HepG2 (cell line): ENCODE data around the gene LUZP1. TPM values are rescaled to one million over a fixed set of nuclear protein-coding genes. Genes with fewer than 3 reads are reported as not detected.

Source experiments
- ATAC-seq: fragments of 200-7000 bp; cut with Tn5 transposase; 3 replicates; pipeline ENCODE4 v1.9.1; 2020; ENCODE audit warnings: mild to moderate bottlenecking, moderate library complexity
- BruUV-seq: library from RNA; stranded (reverse); fragments of 400-500 nt; replicated peaks from 2 replicates; lab custom pipeline; 2021; lab: Mats Ljungman, UMichigan
- CTCF ChIA-PET: fragments of 300-600 bp; formaldehyde crosslinking; extraction: SDS; loops from one replicate; lab custom pipeline; 2021; ENCODE audit warnings: low total read pairs, inconsistent platforms, low intra/inter-chr PET ratio; lab: Yijun Ruan, JAX
- POLR2A ChIA-PET: fragments of 350-600 bp; sonication (Branson Sonifier 250); formaldehyde crosslinking; loops from one replicate; lab custom pipeline; 2020; ENCODE audit warnings: antibody characterized with exemption, inconsistent platforms; lab: Yijun Ruan, JAX
- DNase-seq: peaks from one replicate; pipeline ENCODE4 v3.0.0-alpha.2; 2015; ENCODE audit warnings: low spot score
- FAIRE-seq: peaks from 3 replicates; lab custom pipeline; 2011; peaks lifted over from hg19 to GRCh38; lab: Jason Lieb, UNC
- H2AFZ ChIP-seq: one replicate; pipeline ENCODE4 v1.6.1; 2011; ENCODE audit warnings: low read length, inconsistent platforms
- H3K27ac ChIP-seq: fragments of 300-600 bp; 3 replicates; pipeline ENCODE4 v1.8.0; 2011; ENCODE audit warnings: mixed run types, mild to moderate bottlenecking, mixed read lengths, low read length, inconsistent platforms; ENCODE audit not compliant: insufficient read depth; ENCODE audit errors: extremely low read length
- H3K27me3 ChIP-seq, 2 experiments: fragments of 200-600 bp in 1 of 2; 2 replicates in 1 of 2; 3 replicates in 1 of 2; pipeline versions ENCODE4 v1.6.0 to v1.8.0; 2011; ENCODE audit warnings: low read length in 2 of 2, mild to moderate bottlenecking in 2 of 2, moderate library complexity in 2 of 2, inconsistent platforms in 1 of 2; ENCODE audit not compliant: insufficient read depth in 2 of 2, control insufficient read depth in 1 of 2
- H3K36me3 ChIP-seq, 2 experiments: fragments of 200-600 bp in 1 of 2; replicated peaks in 1 of 2; 2 replicates in 1 of 2; 3 replicates in 1 of 2; pipeline versions ENCODE4 v1.5.1 to v1.8.0; 2011; ENCODE audit warnings: low read length in 2 of 2, inconsistent platforms in 1 of 2; ENCODE audit not compliant: insufficient read depth in 2 of 2, control insufficient read depth in 1 of 2
- H3K4me1 ChIP-seq: 2 replicates; pipeline ENCODE4 v1.5.1; 2012; ENCODE audit warnings: low read length, inconsistent platforms; ENCODE audit not compliant: insufficient read depth
- H3K4me2 ChIP-seq: 2 replicates; pipeline ENCODE4 v1.6.0; 2011; ENCODE audit warnings: low read depth, low read length, inconsistent platforms
- H3K4me3 ChIP-seq, 3 experiments: fragments of 200-600 bp in 1 of 3; sonication (generic), shearing (Covaris generic) in 1 of 3; replicated peaks in 1 of 3; 2 replicates each; pipeline ENCODE4 v1.5.1; 2011 to 2016; ENCODE audit warnings: low read length in 3 of 3, inconsistent platforms in 2 of 3, low read depth in 2 of 3, mild to moderate bottlenecking in 2 of 3, control low read depth in 1 of 3, mixed read lengths in 1 of 3; ENCODE audit not compliant: insufficient read depth in 1 of 3
- H3K79me2 ChIP-seq: one replicate; pipeline ENCODE4 v1.6.1; 2011; ENCODE audit warnings: low read length, inconsistent platforms; ENCODE audit not compliant: insufficient read depth
- H3K9ac ChIP-seq: 2 replicates; pipeline ENCODE4 v1.6.0; 2011; ENCODE audit warnings: mild to moderate bottlenecking, low read depth, low read length, inconsistent platforms; ENCODE audit not compliant: insufficient read depth
- H3K9me3 ChIP-seq: 2 replicates; pipeline ENCODE4 v1.5.1; 2012; ENCODE audit warnings: mild to moderate bottlenecking, low read length
- H4K20me1 ChIP-seq: 2 replicates; pipeline ENCODE4 v1.6.0; 2011; ENCODE audit warnings: inconsistent platforms, mild to moderate bottlenecking, low read length, moderate library complexity; ENCODE audit not compliant: insufficient read depth
- AKAP8 ChIP-seq: sonication (generic); formaldehyde crosslinking; IDR thresholded peaks from 2 replicates; pipeline ENCODE4 v1.5.1; 2020; ENCODE audit warnings: mild to moderate bottlenecking, missing genetic modification reagents
- CREB1 ChIP-seq, 2 experiments: fragments of 450-650 bp in 1 of 2; IDR thresholded peaks; 2 replicates each; pipeline ENCODE4 v1.6.1; 2016 to 2017; ENCODE audit warnings: control low read depth in 1 of 2, mild to moderate bottlenecking in 1 of 2, missing compliant biosample characterization in 1 of 2, missing genetic modification characterization in 1 of 2
- ELF4 ChIP-seq: sonication (generic); formaldehyde crosslinking; IDR thresholded peaks from 2 replicates; pipeline ENCODE4 v1.5.0; 2020; ENCODE audit warnings: missing genetic modification reagents, mild to moderate bottlenecking, moderate library complexity, borderline replicate concordance
- GFI1 ChIP-seq: sonication (generic); formaldehyde crosslinking; IDR thresholded peaks from 2 replicates; pipeline ENCODE4 v1.5.0; 2020; ENCODE audit warnings: missing genetic modification reagents, mild to moderate bottlenecking, borderline replicate concordance
- ZNF101 ChIP-seq: sonication (generic); formaldehyde crosslinking; IDR thresholded peaks from 2 replicates; pipeline ENCODE4 v1.4.0; 2020; ENCODE audit warnings: mild to moderate bottlenecking, low read depth, missing genetic modification reagents, borderline replicate concordance
- ZNF292 ChIP-seq: sonication (generic); formaldehyde crosslinking; IDR thresholded peaks from 2 replicates; pipeline ENCODE4 v1.8.1; 2022; ENCODE audit warnings: mild to moderate bottlenecking, low read depth, missing genetic modification reagents, borderline replicate concordance
- ZNF549 ChIP-seq: sonication (generic); formaldehyde crosslinking; IDR thresholded peaks from 2 replicates; pipeline ENCODE4 v1.5.0; 2020; ENCODE audit warnings: missing genetic modification reagents
- ZNF850 ChIP-seq: sonication (generic); formaldehyde crosslinking; conservative IDR thresholded peaks from 2 replicates; pipeline ENCODE4 v1.9.0; 2021; ENCODE audit warnings: mild to moderate bottlenecking, missing genetic modification reagents
- WGBS: methylation state at CpG from one replicate; pipeline ENCODE4 v1.1.6; 2017; ENCODE audit warnings: low lambda C conversion rate; 5-methylcytosine and 5-hydroxymethylcytosine counted together
- in situ Hi-C: cut with HindIII; loops from 2 replicates; pipeline ENCODE4 v1.10.0; 2017; ENCODE audit warnings: low pct_unique_long_range_greater_than_20kb; ENCODE audit not compliant: extremely low pct_ligation_motif_present
- intact Hi-C: fragments of 100-400 bp; cut with micrococcal nuclease; formaldehyde crosslinking; loops from one replicate; pipeline ENCODE4 v1.10.0; 2022; ENCODE audit not compliant: unreplicated experiment
- polyA plus RNA-seq, 8 experiments: library from polyadenylated mRNA; depleted of rRNA in 3 of 8; stranded (reverse) in 7 of 8; unstranded in 1 of 8; fragments of >200 nt; fragmentation: Illumina TruSeq in 4 of 8; extraction: Trizol in 4 of 8; gene quantifications; 2 replicates each; pipeline versions ENCODE4 v1.2.1 to v1.2.3, GENCODE V29; 2011 to 2016; ENCODE audit warnings: low read depth in 4 of 8, missing spikeins in 1 of 8, mixed read lengths in 1 of 8; ENCODE audit not compliant: insufficient read depth in 1 of 8
- total RNA-seq, 5 experiments: library from RNA; depleted of rRNA; stranded (reverse); fragments of >200 nt; fragmentation: Illumina TruSeq; extraction: Trizol; gene quantifications; 2 replicates each; pipeline ENCODE4 v1.2.3, GENCODE V29; 2016; ENCODE audit warnings: low read depth in 1 of 5
- TF ChIP-seq, protein P1 (sequence below): sonication (generic); formaldehyde crosslinking; IDR thresholded peaks from 2 replicates; pipeline ENCODE4 v1.5.0; 2020; ENCODE audit warnings: mild to moderate bottlenecking, missing genetic modification reagents
- TF ChIP-seq, protein P2 (sequence below): sonication (generic); formaldehyde crosslinking; IDR thresholded peaks from 2 replicates; pipeline ENCODE4 v1.4.0; 2020; ENCODE audit warnings: mild to moderate bottlenecking, missing genetic modification reagents
- TF ChIP-seq, protein P3 (sequence below): sonication (generic); formaldehyde crosslinking; IDR thresholded peaks from 2 replicates; pipeline ENCODE4 v1.4.0; 2020; ENCODE audit warnings: missing genetic modification reagents, mild to moderate bottlenecking, borderline replicate concordance

Gene LUZP1
- total and polyA plus RNA-seq, 2 of the 13 experiments (the other 11 are each of a cell fraction or from before 2014, with no cell fraction given), result 6.9 to 12.7 TPM

DNA sequence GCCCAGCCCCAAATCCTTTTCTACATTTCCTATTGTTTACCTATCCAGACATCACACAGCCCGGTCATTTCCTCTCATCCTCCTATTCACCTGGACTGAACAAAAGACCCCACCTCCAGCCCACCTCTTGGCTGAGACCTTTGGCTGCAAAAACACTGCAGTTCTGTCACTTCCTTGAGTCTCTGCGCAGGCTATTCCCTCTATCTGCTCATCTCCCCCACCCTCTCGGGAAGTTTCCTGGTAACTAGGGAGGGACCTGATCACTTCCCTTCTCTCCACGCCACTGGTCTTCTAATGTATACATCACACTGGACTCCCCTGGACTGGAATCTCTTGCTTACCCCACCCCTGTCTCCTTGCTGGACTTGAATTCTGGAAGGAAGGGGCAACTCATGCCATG lies 43.3 kb upstream of the LUZP1 start:
- in situ Hi-C loops, result no loop called here
- H3K36me3 ChIP-seq, result no peaks in the 10 kb centered on the region
- no peaks in the 10 kb centered on the region for H3K9me3 ChIP-seq
- H4K20me1 ChIP-seq, result no peaks in the 10 kb centered on the region
- H3K27ac ChIP-seq, result no peak overlapping the region
- DNase-seq, result no peak
- H3K4me3 ChIP-seq, result no peak overlapping the region
- POLR2A ChIA-PET, result no interaction called here
- no peak for ATAC-seq
- no peak overlapping the region for H2AFZ ChIP-seq
- H3K79me2 ChIP-seq, result no peaks in the 10 kb centered on the region
- H3K9ac ChIP-seq, result no peak overlapping the region
- TF ChIP-seq CREB1 (IDR thresholded peaks at IDR 0.05) (no peak), CREB1 (CRISPR knock-in tag; IDR thresholded peaks at IDR 0.05) (no peak), ZNF101 (CRISPR knock-in tag) (no peak), ZNF850 (no peak), GFI1 (CRISPR knock-in tag) (no peak), ELF4 (no peak), ZNF292 (CRISPR knock-in tag) (no peak), ZNF549 (CRISPR knock-in tag) (no peak), AKAP8 (CRISPR knock-in tag) (no peak)
- TF ChIP-seq, protein P1, sequence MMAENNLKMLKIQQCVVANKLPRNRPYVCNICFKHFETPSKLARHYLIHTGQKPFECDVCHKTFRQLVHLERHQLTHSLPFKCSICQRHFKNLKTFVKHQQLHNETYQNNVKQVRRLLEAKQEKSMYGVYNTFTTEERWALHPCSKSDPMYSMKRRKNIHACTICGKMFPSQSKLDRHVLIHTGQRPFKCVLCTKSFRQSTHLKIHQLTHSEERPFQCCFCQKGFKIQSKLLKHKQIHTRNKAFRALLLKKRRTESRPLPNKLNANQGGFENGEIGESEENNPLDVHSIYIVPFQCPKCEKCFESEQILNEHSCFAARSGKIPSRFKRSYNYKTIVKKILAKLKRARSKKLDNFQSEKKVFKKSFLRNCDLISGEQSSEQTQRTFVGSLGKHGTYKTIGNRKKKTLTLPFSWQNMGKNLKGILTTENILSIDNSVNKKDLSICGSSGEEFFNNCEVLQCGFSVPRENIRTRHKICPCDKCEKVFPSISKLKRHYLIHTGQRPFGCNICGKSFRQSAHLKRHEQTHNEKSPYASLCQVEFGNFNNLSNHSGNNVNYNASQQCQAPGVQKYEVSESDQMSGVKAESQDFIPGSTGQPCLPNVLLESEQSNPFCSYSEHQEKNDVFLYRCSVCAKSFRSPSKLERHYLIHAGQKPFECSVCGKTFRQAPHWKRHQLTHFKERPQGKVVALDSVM (CRISPR knock-in tag), result no peak
- TF ChIP-seq, protein P2, sequence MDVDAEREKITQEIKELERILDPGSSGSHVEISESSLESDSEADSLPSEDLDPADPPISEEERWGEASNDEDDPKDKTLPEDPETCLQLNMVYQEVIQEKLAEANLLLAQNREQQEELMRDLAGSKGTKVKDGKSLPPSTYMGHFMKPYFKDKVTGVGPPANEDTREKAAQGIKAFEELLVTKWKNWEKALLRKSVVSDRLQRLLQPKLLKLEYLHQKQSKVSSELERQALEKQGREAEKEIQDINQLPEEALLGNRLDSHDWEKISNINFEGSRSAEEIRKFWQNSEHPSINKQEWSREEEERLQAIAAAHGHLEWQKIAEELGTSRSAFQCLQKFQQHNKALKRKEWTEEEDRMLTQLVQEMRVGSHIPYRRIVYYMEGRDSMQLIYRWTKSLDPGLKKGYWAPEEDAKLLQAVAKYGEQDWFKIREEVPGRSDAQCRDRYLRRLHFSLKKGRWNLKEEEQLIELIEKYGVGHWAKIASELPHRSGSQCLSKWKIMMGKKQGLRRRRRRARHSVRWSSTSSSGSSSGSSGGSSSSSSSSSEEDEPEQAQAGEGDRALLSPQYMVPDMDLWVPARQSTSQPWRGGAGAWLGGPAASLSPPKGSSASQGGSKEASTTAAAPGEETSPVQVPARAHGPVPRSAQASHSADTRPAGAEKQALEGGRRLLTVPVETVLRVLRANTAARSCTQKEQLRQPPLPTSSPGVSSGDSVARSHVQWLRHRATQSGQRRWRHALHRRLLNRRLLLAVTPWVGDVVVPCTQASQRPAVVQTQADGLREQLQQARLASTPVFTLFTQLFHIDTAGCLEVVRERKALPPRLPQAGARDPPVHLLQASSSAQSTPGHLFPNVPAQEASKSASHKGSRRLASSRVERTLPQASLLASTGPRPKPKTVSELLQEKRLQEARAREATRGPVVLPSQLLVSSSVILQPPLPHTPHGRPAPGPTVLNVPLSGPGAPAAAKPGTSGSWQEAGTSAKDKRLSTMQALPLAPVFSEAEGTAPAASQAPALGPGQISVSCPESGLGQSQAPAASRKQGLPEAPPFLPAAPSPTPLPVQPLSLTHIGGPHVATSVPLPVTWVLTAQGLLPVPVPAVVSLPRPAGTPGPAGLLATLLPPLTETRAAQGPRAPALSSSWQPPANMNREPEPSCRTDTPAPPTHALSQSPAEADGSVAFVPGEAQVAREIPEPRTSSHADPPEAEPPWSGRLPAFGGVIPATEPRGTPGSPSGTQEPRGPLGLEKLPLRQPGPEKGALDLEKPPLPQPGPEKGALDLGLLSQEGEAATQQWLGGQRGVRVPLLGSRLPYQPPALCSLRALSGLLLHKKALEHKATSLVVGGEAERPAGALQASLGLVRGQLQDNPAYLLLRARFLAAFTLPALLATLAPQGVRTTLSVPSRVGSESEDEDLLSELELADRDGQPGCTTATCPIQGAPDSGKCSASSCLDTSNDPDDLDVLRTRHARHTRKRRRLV (CRISPR knock-in tag), result no peak
- TF ChIP-seq, protein P3, sequence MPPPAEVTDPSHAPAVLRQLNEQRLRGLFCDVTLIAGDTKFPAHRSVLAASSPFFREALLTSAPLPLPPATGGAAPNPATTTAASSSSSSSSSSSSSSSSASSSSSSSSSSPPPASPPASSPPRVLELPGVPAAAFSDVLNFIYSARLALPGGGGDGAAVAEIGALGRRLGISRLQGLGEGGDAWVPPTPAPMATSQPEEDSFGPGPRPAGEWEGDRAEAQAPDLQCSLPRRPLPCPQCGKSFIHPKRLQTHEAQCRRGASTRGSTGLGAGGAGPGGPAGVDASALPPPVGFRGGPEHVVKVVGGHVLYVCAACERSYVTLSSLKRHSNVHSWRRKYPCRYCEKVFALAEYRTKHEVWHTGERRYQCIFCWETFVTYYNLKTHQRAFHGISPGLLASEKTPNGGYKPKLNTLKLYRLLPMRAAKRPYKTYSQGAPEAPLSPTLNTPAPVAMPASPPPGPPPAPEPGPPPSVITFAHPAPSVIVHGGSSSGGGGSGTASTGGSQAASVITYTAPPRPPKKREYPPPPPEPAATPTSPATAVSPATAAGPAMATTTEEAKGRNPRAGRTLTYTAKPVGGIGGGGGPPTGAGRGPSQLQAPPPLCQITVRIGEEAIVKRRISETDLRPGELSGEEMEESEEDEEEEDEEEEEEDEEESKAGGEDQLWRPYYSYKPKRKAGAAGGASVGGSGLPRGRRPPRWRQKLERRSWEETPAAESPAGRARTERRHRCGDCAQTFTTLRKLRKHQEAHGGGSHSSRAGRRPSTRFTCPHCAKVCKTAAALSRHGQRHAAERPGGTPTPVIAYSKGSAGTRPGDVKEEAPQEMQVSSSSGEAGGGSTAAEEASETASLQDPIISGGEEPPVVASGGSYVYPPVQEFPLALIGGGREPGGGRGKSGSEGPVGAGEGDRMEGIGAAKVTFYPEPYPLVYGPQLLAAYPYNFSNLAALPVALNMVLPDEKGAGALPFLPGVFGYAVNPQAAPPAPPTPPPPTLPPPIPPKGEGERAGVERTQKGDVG (CRISPR knock-in tag), result no peak
- TF ChIP-seq, all 625 proteins: peak for 0
- no TSS peak for BruUV-seq
- H3K27me3 ChIP-seq, result no peaks in the 10 kb centered on the region
- intact Hi-C loops, result loop anchor here (10.0 kb wide), 1 partner anchor 63 kb away; no protein-coding TSS in a partner anchor
- H3K4me2 ChIP-seq, result no peak overlapping the region
- peaks cover 25% of the 10 kb centered on the region for H3K4me1 ChIP-seq
- CTCF ChIA-PET, result no interaction called here
- no peak for FAIRE-seq
- 61% methylated on average over 4 of the region's 4 CpGs for WGBS
